ENCODE data around the gene RAB1B.
"Not testable (repeated sequence)": the region's sequence is repeated elsewhere in the genome, so short reads cannot be mapped to it uniquely, and the experiment has no call there.

The RAB1B gene

GRCh38 chr11:66267379-66268243, 828 bp upstream of the RAB1B start:
- peak; percentile 83 for DNase-seq

- DNase-seq: no peak
Observed at GRCh38 chr11:66268952-66269905, 790 bp downstream of the RAB1B start.

- no peak for DNase-seq
Observed at GRCh38 chr11:66271816-66272215, 3.4 kb downstream of the RAB1B start.

- DNase-seq: no peak
Observed at GRCh38 chr11:66272596-66272995, 4.2 kb downstream of the RAB1B start.

GRCh38 chr11:66274219-66274618, 5.8 kb downstream of the RAB1B start:
- DNase-seq: no peak

- DNase-seq: no peak
Observed at GRCh38 chr11:66275396-66275795, 7.0 kb downstream of the RAB1B start.

- DNase-seq: no peak
Observed at GRCh38 chr11:66275984-66276612, 7.7 kb downstream of the RAB1B start.

GRCh38 chr11:66276619-66277018, 8.2 kb downstream of the RAB1B start:
- DNase-seq: not testable (repeated sequence)

- DNase-seq: not testable (repeated sequence)
Observed at GRCh38 chr11:66277064-66277463, 8.6 kb downstream of the RAB1B start.

GRCh38 chr11:66277471-66278362, 9.3 kb downstream of the RAB1B start, which contains the start of gene CNIH2:
CNIH2 (plus strand) TSS chr11:66278175; CDS start chr11:66278457, 282 bp downstream.
- peak; percentile 17 for DNase-seq

GRCh38 chr11:66278363-66279091, 10.1 kb downstream of the RAB1B start:
- peak; percentile 17 for DNase-seq

- no peak for DNase-seq
Observed at GRCh38 chr11:66279092-66279734, 10.8 kb downstream of the RAB1B start.

GRCh38 chr11:66280428-66280827, 12.0 kb downstream of the RAB1B start:
- no peak for DNase-seq

GRCh38 chr11:66281001-66281400, 12.6 kb downstream of the RAB1B start:
- DNase-seq: no peak

- no peak for DNase-seq
Observed at GRCh38 chr11:66281776-66282467, 13.5 kb downstream of the RAB1B start.

GRCh38 chr11:66282468-66283455, 14.3 kb downstream of the RAB1B start:
- peak; percentile 98 for DNase-seq

- DNase-seq: no peak
Observed at GRCh38 chr11:66283461-66284105, 15.1 kb downstream of the RAB1B start.

GRCh38 chr11:66284526-66285078, 16.2 kb downstream of the RAB1B start:
- no peak for DNase-seq
